H9 (cell line): ENCODE measurements around the gene MOSMO. TPM values are rescaled to one million over a fixed set of nuclear protein-coding genes. Genes with fewer than 3 reads are reported as not detected.

Source experiments
- DNase-seq: peaks from one replicate; pipeline ENCODE4 v3.0.0-alpha.2; 2017
- H2AFZ ChIP-seq: one replicate; pipeline ENCODE4 v1.6.1; 2013; ENCODE audit warnings: mild to moderate bottlenecking, low read length, control low read depth, moderate library complexity
- H2AK5ac ChIP-seq: 2 replicates; pipeline ENCODE4 v1.6.1; 2013; ENCODE audit warnings: low read length, control low read depth, mixed read lengths; ENCODE audit not compliant: insufficient read length
- H2BK120ac ChIP-seq: one replicate; pipeline ENCODE4 v1.6.1; 2013; ENCODE audit warnings: low read depth, mild to moderate bottlenecking, low read length, control low read depth, inconsistent platforms; ENCODE audit not compliant: poor library complexity, severe bottlenecking
- H2BK12ac ChIP-seq: 2 replicates; pipeline ENCODE4 v1.6.1; 2013; ENCODE audit warnings: low read length, control low read depth, mixed read lengths, low read depth; ENCODE audit not compliant: insufficient read length
- H2BK15ac ChIP-seq: 2 replicates; pipeline ENCODE4 v1.6.1; 2013; ENCODE audit warnings: low read depth, low read length, control low read depth
- H2BK20ac ChIP-seq: one replicate; pipeline ENCODE4 v1.6.1; 2013; ENCODE audit warnings: low read depth, mild to moderate bottlenecking, low read length, control low read depth, inconsistent platforms; ENCODE audit not compliant: poor library complexity, severe bottlenecking
- H2BK5ac ChIP-seq: 2 replicates; pipeline ENCODE4 v1.6.1; 2013; ENCODE audit warnings: low read length, control low read depth, mixed read lengths; ENCODE audit not compliant: insufficient read length
- H3K14ac ChIP-seq: 2 replicates; pipeline ENCODE4 v1.6.1; 2013; ENCODE audit warnings: low read length, control low read depth; ENCODE audit not compliant: insufficient read depth
- H3K18ac ChIP-seq: 2 replicates; pipeline ENCODE4 v1.6.1; 2013; ENCODE audit warnings: low read depth, mild to moderate bottlenecking, mixed read lengths, low read length, control low read depth; ENCODE audit not compliant: insufficient read length
- H3K23ac ChIP-seq: 2 replicates; pipeline ENCODE4 v1.6.1; 2013; ENCODE audit warnings: low read length, control low read depth, mixed read lengths, low read depth; ENCODE audit not compliant: insufficient read length
- H3K23me2 ChIP-seq: 2 replicates; pipeline ENCODE4 v1.6.1; 2013; ENCODE audit warnings: low read depth, mild to moderate bottlenecking, mixed read lengths, low read length, control low read depth; ENCODE audit not compliant: insufficient read length, poor library complexity, severe bottlenecking
- H3K27ac ChIP-seq: 2 replicates; pipeline ENCODE4 v1.5.1; 2013; ENCODE audit warnings: low read length, control low read depth, mixed read lengths, low read depth; ENCODE audit not compliant: insufficient read length
- H3K27me3 ChIP-seq: 2 replicates; pipeline ENCODE4 v1.6.1; 2013; ENCODE audit warnings: low read length, control low read depth, inconsistent platforms; ENCODE audit not compliant: insufficient read depth
- H3K4ac ChIP-seq: 2 replicates; pipeline ENCODE4 v1.6.1; 2013; ENCODE audit warnings: low read depth, mild to moderate bottlenecking, control low read depth, inconsistent platforms, low read length, moderate library complexity
- H3K4me1 ChIP-seq: 2 replicates; pipeline ENCODE4 v1.6.1; 2013; ENCODE audit warnings: low read length, control low read depth, inconsistent platforms; ENCODE audit not compliant: insufficient read depth
- H3K4me2 ChIP-seq: 2 replicates; pipeline ENCODE4 v1.6.1; 2013; ENCODE audit warnings: low read length, control low read depth, mixed read lengths; ENCODE audit not compliant: insufficient read length, insufficient read depth
- H3K56ac ChIP-seq: 2 replicates; pipeline ENCODE4 v1.6.1; 2013; ENCODE audit warnings: low read depth, mild to moderate bottlenecking, mixed read lengths, low read length, control low read depth; ENCODE audit not compliant: insufficient read length
- H3K79me1 ChIP-seq: 2 replicates; pipeline ENCODE4 v1.6.1; 2013; ENCODE audit warnings: low read depth, mild to moderate bottlenecking, moderate library complexity, low read length, control low read depth, inconsistent platforms; ENCODE audit not compliant: insufficient read depth, poor library complexity, severe bottlenecking
- H3K79me2 ChIP-seq: 2 replicates; pipeline ENCODE4 v1.6.1; 2013; ENCODE audit warnings: low read length, control low read depth, inconsistent platforms; ENCODE audit not compliant: insufficient read depth
- H3K9ac ChIP-seq: 2 replicates; pipeline ENCODE4 v1.6.1; 2013; ENCODE audit warnings: low read length, control low read depth, mixed read lengths; ENCODE audit not compliant: insufficient read length; ENCODE audit errors: extremely low read depth
- H3K9me3 ChIP-seq: one replicate; pipeline ENCODE4 v1.6.1; 2013; ENCODE audit warnings: low read depth, low read length, inconsistent platforms; ENCODE audit not compliant: control insufficient read depth
- H3T11ph ChIP-seq: one replicate; pipeline ENCODE4 v1.6.1; 2013; ENCODE audit warnings: mild to moderate bottlenecking, low read length, control low read depth, inconsistent platforms
- H4K20me1 ChIP-seq: one replicate; pipeline ENCODE4 v1.6.1; 2013; ENCODE audit not compliant: control insufficient read depth, insufficient read length, insufficient read depth
- H4K5ac ChIP-seq: 2 replicates; pipeline ENCODE4 v1.6.1; 2013; ENCODE audit warnings: low read depth, mild to moderate bottlenecking, mixed read lengths, low read length, control low read depth; ENCODE audit not compliant: insufficient read length
- H4K8ac ChIP-seq: replicated peaks from 2 replicates; pipeline ENCODE4 v1.6.1; 2013; ENCODE audit warnings: low read length, control low read depth, mixed read lengths, low read depth; ENCODE audit not compliant: insufficient read length
- H4K91ac ChIP-seq: 2 replicates; pipeline ENCODE4 v1.6.1; 2013; ENCODE audit warnings: low read depth, mild to moderate bottlenecking, moderate library complexity, mixed read lengths, low read length, control low read depth; ENCODE audit not compliant: insufficient read length
- H3K27ac Mint-ChIP-seq, 3 experiments: 2 replicates in 2 of 3; 3 replicates in 1 of 3; pipeline ENCODE4 v1.8.0; 2020 to 2021; ENCODE audit warnings: mixed read lengths in 3 of 3, mild to moderate bottlenecking in 1 of 3, moderate library complexity in 1 of 3
- H3K27me3 Mint-ChIP-seq: 2 replicates; pipeline ENCODE4 v1.8.0; 2021; ENCODE audit warnings: low read depth, mild to moderate bottlenecking, moderate library complexity, mixed read lengths
- H3K36me3 Mint-ChIP-seq, 3 experiments: 2 replicates in 2 of 3; 3 replicates in 1 of 3; pipeline ENCODE4 v1.8.0; 2020 to 2021; ENCODE audit warnings: low read depth in 3 of 3, mixed read lengths in 3 of 3; ENCODE audit not compliant: insufficient read depth in 1 of 3
- H3K4me1 Mint-ChIP-seq, 2 experiments: 2 replicates each; pipeline ENCODE4 v1.8.0; 2020; ENCODE audit warnings: mixed read lengths in 2 of 2
- H3K4me3 Mint-ChIP-seq, 2 experiments: 2 replicates in 1 of 2; 3 replicates in 1 of 2; pipeline ENCODE4 v1.8.0; 2020 to 2021; ENCODE audit warnings: mild to moderate bottlenecking in 2 of 2, mixed read lengths in 2 of 2, moderate library complexity in 1 of 2
- H3K9me3 Mint-ChIP-seq, 2 experiments: 2 replicates in 1 of 2; 3 replicates in 1 of 2; pipeline ENCODE4 v1.8.0; 2020; ENCODE audit warnings: mild to moderate bottlenecking in 2 of 2, mixed read lengths in 2 of 2, moderate library complexity in 1 of 2
- WGBS: extraction: QIAGEN DNeasy Blood & Tissue Kit; methylation state at CpG from one replicate; pipeline ENCODE4 v1.1.7; 2013; ENCODE audit warnings: missing lambda C conversion rate, low lambda C conversion rate, mixed read lengths; ENCODE audit not compliant: insufficient read length; ENCODE audit errors: extremely low coverage; 5-methylcytosine and 5-hydroxymethylcytosine counted together
- total RNA-seq: library from RNA; stranded (reverse); gene quantifications from 2 replicates; pipeline ENCODE4 v1.2.1, GENCODE V29; 2021
- TF ChIP-seq, protein P1 (sequence below): fragments of 200-600 bp; sonication (generic); conservative IDR thresholded peaks from 3 replicates; pipeline ENCODE4 v1.8.0; 2021; ENCODE audit warnings: antibody characterized with exemption, mild to moderate bottlenecking

Gene MOSMO
- total RNA-seq, 1 experiment from 2014 or later = 13.5 TPM

DNA sequence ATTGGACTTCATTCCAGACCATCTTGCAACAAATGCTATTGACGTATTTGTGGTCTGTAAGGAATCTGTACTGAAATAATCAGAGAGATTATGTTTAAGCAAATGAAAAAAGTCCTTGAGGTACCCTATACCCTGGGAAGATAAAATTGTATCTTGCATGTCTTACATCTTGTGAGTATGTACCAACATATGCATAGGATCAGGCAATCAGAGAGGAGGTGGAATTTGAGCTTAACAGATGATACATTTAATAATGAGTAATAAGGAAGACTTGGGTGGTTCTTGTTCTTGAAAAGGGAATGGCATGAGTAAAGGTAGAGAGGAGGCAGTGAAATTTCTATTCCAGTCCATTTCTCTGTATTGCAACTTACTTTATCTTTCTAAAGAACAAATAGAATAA lies 10.6 kb downstream of the MOSMO start:
- H3K23me2 ChIP-seq = no peaks in the 10 kb centered on the region
- H3K4ac ChIP-seq = no peak overlapping the region
- H3K4me2 ChIP-seq = no peak overlapping the region
- H3K36me3 Mint-ChIP-seq = no peaks in the 10 kb centered on the region
- no peaks in the 10 kb centered on the region for H3K9me3 ChIP-seq
- no peak overlapping the region for H3T11ph ChIP-seq
- H3K18ac ChIP-seq = no peak overlapping the region
- no peak overlapping the region for H4K91ac ChIP-seq
- no peak overlapping the region for H2BK15ac ChIP-seq
- no peaks in the 10 kb centered on the region for H3K9me3 Mint-ChIP-seq
- no peak overlapping the region for H4K8ac ChIP-seq
- H3K56ac ChIP-seq = no peak overlapping the region
- no peaks in the 10 kb centered on the region for H3K27me3 ChIP-seq
- H3K14ac ChIP-seq = no peak overlapping the region
- H4K20me1 ChIP-seq = no peaks in the 10 kb centered on the region
- TF ChIP-seq, protein P1, sequence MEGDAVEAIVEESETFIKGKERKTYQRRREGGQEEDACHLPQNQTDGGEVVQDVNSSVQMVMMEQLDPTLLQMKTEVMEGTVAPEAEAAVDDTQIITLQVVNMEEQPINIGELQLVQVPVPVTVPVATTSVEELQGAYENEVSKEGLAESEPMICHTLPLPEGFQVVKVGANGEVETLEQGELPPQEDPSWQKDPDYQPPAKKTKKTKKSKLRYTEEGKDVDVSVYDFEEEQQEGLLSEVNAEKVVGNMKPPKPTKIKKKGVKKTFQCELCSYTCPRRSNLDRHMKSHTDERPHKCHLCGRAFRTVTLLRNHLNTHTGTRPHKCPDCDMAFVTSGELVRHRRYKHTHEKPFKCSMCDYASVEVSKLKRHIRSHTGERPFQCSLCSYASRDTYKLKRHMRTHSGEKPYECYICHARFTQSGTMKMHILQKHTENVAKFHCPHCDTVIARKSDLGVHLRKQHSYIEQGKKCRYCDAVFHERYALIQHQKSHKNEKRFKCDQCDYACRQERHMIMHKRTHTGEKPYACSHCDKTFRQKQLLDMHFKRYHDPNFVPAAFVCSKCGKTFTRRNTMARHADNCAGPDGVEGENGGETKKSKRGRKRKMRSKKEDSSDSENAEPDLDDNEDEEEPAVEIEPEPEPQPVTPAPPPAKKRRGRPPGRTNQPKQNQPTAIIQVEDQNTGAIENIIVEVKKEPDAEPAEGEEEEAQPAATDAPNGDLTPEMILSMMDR = no peak
- H3K4me1 ChIP-seq = no peaks in the 10 kb centered on the region
- H2AFZ ChIP-seq = no peak overlapping the region
- no peak overlapping the region for H3K27ac Mint-ChIP-seq
- H3K27ac ChIP-seq = no peak overlapping the region
- no peak overlapping the region for H2AK5ac ChIP-seq
- no peak overlapping the region for H2BK12ac ChIP-seq
- no peak overlapping the region for H3K23ac ChIP-seq
- no peak for DNase-seq
- H2BK120ac ChIP-seq = no peak overlapping the region
- no peak overlapping the region for H3K4me3 Mint-ChIP-seq
- no CpG with 5 or more reads among the region's 1 CpG for WGBS
- no peak overlapping the region for H2BK5ac ChIP-seq
- H3K9ac ChIP-seq = no peak overlapping the region
- 0 out of 2 replicates have a peak, but pooled peaks cover 1% of the 10 kb centered on the region for H3K79me2 ChIP-seq
- no peaks in the 10 kb centered on the region for H3K79me1 ChIP-seq
- H4K5ac ChIP-seq = no peak overlapping the region
- H2BK20ac ChIP-seq = no peak overlapping the region
- peaks cover 3% of the 10 kb centered on the region in 2 experiments; a peak in 2 of 4 replicates for H3K4me1 Mint-ChIP-seq
- H3K27me3 Mint-ChIP-seq = no peaks in the 10 kb centered on the region
